ENCODE measurements around the gene BSPRY.
A peak's percentile ranks its signal among the peaks of the same experiment; 100 is the strongest.

The BSPRY gene

GRCh38 chr9:113349445-113350094, at the start of gene BSPRY:
Gene BSPRY (plus strand): TSS chr9:113349541. CDS start chr9:113349580, 39 bp downstream.
- DNase-seq (ENCODE audit: low read depth in 2 of 2), result peak in 1 of 2 experiments; percentile 24

- no peak for DNase-seq (ENCODE audit: low read depth in 2 of 2)
These were observed 49.5 kb upstream of the BSPRY start for GRCh38 chr9:113299800-113300292.

- DNase-seq (ENCODE audit: low read depth in 2 of 2), result no peak
These were observed 47.8 kb upstream of the BSPRY start for GRCh38 chr9:113301548-113301947.

GRCh38 chr9:113302792-113303418, 46.4 kb upstream of the BSPRY start, which contains the start of gene RNF183:
Gene RNF183 (minus strand): TSS chr9:113303376. CDS start chr9:113298184, 5,192 bp downstream.
- no peak for DNase-seq (ENCODE audit: low read depth in 2 of 2)

- DNase-seq (ENCODE audit: low read depth in 2 of 2), result no peak
These were observed 42.8 kb upstream of the BSPRY start for GRCh38 chr9:113306566-113306965.

GRCh38 chr9:113307396-113307975, 41.9 kb upstream of the BSPRY start:
- DNase-seq (ENCODE audit: low read depth in 2 of 2), result no peak

- DNase-seq (ENCODE audit: low read depth in 2 of 2), result no peak
These were observed 40.0 kb upstream of the BSPRY start for GRCh38 chr9:113309204-113309813.

GRCh38 chr9:113310538-113310937, 38.8 kb upstream of the BSPRY start:
- no peak for DNase-seq (ENCODE audit: low read depth in 2 of 2)

GRCh38 chr9:113311961-113312360, 37.4 kb upstream of the BSPRY start:
- no peak for DNase-seq (ENCODE audit: low read depth in 2 of 2)

- no peak for DNase-seq (ENCODE audit: low read depth in 2 of 2)
These were observed 36.1 kb upstream of the BSPRY start for GRCh38 chr9:113313261-113313660.

GRCh38 chr9:113315231-113315630, 34.1 kb upstream of the BSPRY start:
- DNase-seq (ENCODE audit: low read depth in 2 of 2), result no peak

GRCh38 chr9:113316030-113316429, 33.3 kb upstream of the BSPRY start:
- DNase-seq (ENCODE audit: low read depth in 2 of 2), result no peak

- no peak for DNase-seq (ENCODE audit: low read depth in 2 of 2)
These were observed 31.6 kb upstream of the BSPRY start for GRCh38 chr9:113317777-113318176.

- DNase-seq (ENCODE audit: low read depth in 2 of 2), result no peak
These were observed 30.3 kb upstream of the BSPRY start for GRCh38 chr9:113319054-113319453.

GRCh38 chr9:113320051-113320450, 29.3 kb upstream of the BSPRY start:
- no peak for DNase-seq (ENCODE audit: low read depth in 2 of 2)

GRCh38 chr9:113322671-113323070, 26.7 kb upstream of the BSPRY start:
- DNase-seq (ENCODE audit: low read depth in 2 of 2), result no peak

GRCh38 chr9:113326230-113326629, 23.1 kb upstream of the BSPRY start:
- no peak for DNase-seq (ENCODE audit: low read depth in 2 of 2)

- no peak for DNase-seq (ENCODE audit: low read depth in 2 of 2)
These were observed 21.1 kb upstream of the BSPRY start for GRCh38 chr9:113328045-113328782.

- DNase-seq (ENCODE audit: low read depth in 2 of 2), result no peak
These were observed 17.6 kb upstream of the BSPRY start for GRCh38 chr9:113331780-113332179.

GRCh38 chr9:113337714-113338113, 11.6 kb upstream of the BSPRY start:
- no peak for DNase-seq (ENCODE audit: low read depth in 2 of 2)

GRCh38 chr9:113340011-113340699, 9.2 kb upstream of the BSPRY start, which contains the start of gene WDR31:
Gene WDR31 (minus strand): TSS chr9:113340275. CDS start chr9:113332022, 8,253 bp downstream.
- DNase-seq (ENCODE audit: low read depth in 2 of 2), result peak; percentile 71 to 83

Data from stimulated activated CD4-positive, alpha-beta T cell treated with anti-CD3 and anti-CD28 coated beads, Interleukin-12 subunit alpha, Interleukin-12 subunit beta, amount 100 ng/mL, for 24 hours (primary cell).